22Rv1 (cell line): ENCODE data around the gene CSGALNACT2.

Source experiments
- CTCF ChIP-seq: fragments of 450-650 bp; IDR thresholded peaks from 2 replicates; pipeline ENCODE4 v1.5.1; 2017; ENCODE audit warnings: mild to moderate bottlenecking
- ZFX ChIP-seq: fragments of 450-650 bp; IDR thresholded peaks from 2 replicates; pipeline ENCODE4 v1.6.1; 2017; ENCODE audit warnings: antibody characterized with exemption, borderline replicate concordance

- TF ChIP-seq CTCF (no peak), ZFX (no peak)
Measured at GRCh38 chr10:43228783-43229207, 90.5 kb downstream of the CSGALNACT2 start.
